ENCODE results near the gene BRCA1.

DNA sequence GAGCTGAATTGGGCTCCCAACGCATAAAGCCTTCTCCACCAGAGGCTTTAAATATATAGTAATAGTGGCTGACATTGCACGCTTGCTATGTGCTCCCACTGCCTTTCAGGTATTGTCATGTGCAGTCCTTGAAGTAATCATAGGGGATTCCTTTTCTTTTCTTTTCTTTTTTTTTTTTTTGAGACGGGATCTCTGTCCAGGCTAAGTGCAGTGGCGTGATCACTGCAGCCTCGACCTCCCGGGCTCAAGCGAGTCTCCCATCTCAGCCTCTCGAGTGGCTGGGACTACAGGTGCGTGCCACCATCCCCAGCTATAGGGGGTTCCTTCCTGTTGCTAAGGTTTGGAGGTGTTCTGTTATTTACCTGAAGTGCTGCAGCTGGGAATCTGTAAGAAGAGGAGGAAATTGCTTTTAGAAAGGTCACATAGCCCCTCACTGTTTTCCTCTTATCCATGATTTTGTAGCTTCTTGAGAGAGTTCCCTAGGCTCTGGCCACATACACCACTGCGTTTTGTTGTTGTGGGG is 126.1 kb downstream of the BRCA1 start:
- TF ChIP-seq, protein P1, sequence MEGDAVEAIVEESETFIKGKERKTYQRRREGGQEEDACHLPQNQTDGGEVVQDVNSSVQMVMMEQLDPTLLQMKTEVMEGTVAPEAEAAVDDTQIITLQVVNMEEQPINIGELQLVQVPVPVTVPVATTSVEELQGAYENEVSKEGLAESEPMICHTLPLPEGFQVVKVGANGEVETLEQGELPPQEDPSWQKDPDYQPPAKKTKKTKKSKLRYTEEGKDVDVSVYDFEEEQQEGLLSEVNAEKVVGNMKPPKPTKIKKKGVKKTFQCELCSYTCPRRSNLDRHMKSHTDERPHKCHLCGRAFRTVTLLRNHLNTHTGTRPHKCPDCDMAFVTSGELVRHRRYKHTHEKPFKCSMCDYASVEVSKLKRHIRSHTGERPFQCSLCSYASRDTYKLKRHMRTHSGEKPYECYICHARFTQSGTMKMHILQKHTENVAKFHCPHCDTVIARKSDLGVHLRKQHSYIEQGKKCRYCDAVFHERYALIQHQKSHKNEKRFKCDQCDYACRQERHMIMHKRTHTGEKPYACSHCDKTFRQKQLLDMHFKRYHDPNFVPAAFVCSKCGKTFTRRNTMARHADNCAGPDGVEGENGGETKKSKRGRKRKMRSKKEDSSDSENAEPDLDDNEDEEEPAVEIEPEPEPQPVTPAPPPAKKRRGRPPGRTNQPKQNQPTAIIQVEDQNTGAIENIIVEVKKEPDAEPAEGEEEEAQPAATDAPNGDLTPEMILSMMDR (IDR thresholded peaks at IDR 0.05) = no peak
- TF ChIP-seq EP300 (IDR thresholded peaks at IDR 0.05) = no peak

All from tibial nerve (tissue), 4 donors.